NT2/D1 (cell line): ENCODE measurements around the gene SGO2.

Experiments used
- SUZ12 ChIP-seq: IDR thresholded peaks from 2 replicates; pipeline ENCODE4 v1.6.1; 2011; ENCODE audit not compliant: insufficient read length, insufficient read depth; ENCODE audit errors: extremely low read depth
- YY1 ChIP-seq: IDR thresholded peaks from 2 replicates; pipeline ENCODE4 v1.6.1; 2011; ENCODE audit not compliant: insufficient read length, insufficient read depth
- ZNF274 ChIP-seq: IDR thresholded peaks from 2 replicates; pipeline ENCODE4 v1.6.1; 2011; ENCODE audit warnings: mild to moderate bottlenecking, low read depth, low read length

GRCh38 chr2:200596774-200597570, 71.0 kb downstream of the SGO2 start:
- TF ChIP-seq YY1 (no peak), SUZ12 (no peak), ZNF274 (no peak)
